Right lobe of liver (tissue), 6 donors: ENCODE measurements around the gene GRHL3. TPM values are rescaled to one million over a fixed set of nuclear protein-coding genes. Genes with fewer than 3 reads are reported as not detected.

Experiments
- ATAC-seq, 4 donors: fragments of 200-7000 bp; cut with Tn5 transposase; one replicate each; pipeline ENCODE4 v1.9.1; 2020; ENCODE audit warnings: mild to moderate bottlenecking in 4 of 4, moderate library complexity in 4 of 4
- DNase-seq, 3 donors: peaks; one replicate each; pipeline ENCODE4 v3.0.0-alpha.2; 2020
- H3K27ac ChIP-seq, 3 donors: fragments of 200-600 bp; one replicate each; pipeline ENCODE4 v1.8.0; 2022
- H3K27me3 ChIP-seq, 2 donors: fragments of 200-600 bp; one replicate each; pipeline ENCODE4 v1.8.0; 2022
- H3K36me3 ChIP-seq, 4 donors: fragments of 200-600 bp; sonication (generic) in 1 of 4; one replicate each; pipeline versions ENCODE4 v1.5.1 to v1.8.0; 2017 to 2022; ENCODE audit warnings: control low read depth in 1 of 4
- H3K4me1 ChIP-seq, 4 donors: fragments of 200-600 bp; sonication (generic) in 1 of 4; one replicate each; pipeline versions ENCODE4 v1.5.1 to v1.8.0; 2017 to 2022; ENCODE audit warnings: control low read depth in 1 of 4
- H3K4me3 ChIP-seq, 3 donors: fragments of 200-600 bp; one replicate each; pipeline ENCODE4 v1.8.0; 2022
- H3K9me3 ChIP-seq, 4 donors: fragments of 200-600 bp; sonication (generic) in 1 of 4; one replicate each; pipeline versions ENCODE4 v1.5.1 to v1.8.0; 2017 to 2022; ENCODE audit warnings: control low read depth in 1 of 4
- CTCF ChIP-seq, 4 donors: fragments of 200-600 bp in 3 of 4; fragments of 450-650 bp in 1 of 4; IDR thresholded peaks; one replicate each; pipeline versions ENCODE4 v1.5.1 to v1.8.0; 2016 to 2022; ENCODE audit warnings: antibody characterized with exemption in 4 of 4, mild to moderate bottlenecking in 2 of 4
- POLR2A ChIP-seq: fragments of 450-650 bp; IDR thresholded peaks from one replicate; pipeline ENCODE4 v1.6.1; 2017; ENCODE audit warnings: antibody characterized with exemption, mild to moderate bottlenecking
- WGBS: methylation state at CpG from one replicate; pipeline ENCODE4 v1.1.6; 2018; ENCODE audit warnings: low coverage, low lambda C conversion rate; ENCODE audit not compliant: insufficient coverage; ENCODE audit errors: missing lambda C conversion rate; 5-methylcytosine and 5-hydroxymethylcytosine counted together
- intact Hi-C, 2 donors: fragments of 100-400 bp; cut with DNase I; formaldehyde crosslinking; loops; one replicate each; pipeline versions ENCODE4 v1.11.2 to v1.14.1; 2022
- total RNA-seq, 6 experiments: library from RNA; depleted of rRNA in 2 of 6; stranded (reverse); fragments of >200 nt in 2 of 6; fragmentation: NEBNext Ultra II Directional in 3 of 6; extraction: Animal tissue kit (Norgen Biotek cat#: 25700) in 3 of 6; gene quantifications; one replicate each; pipeline versions ENCODE4 v1.1.0 to v1.2.4, GENCODE V29; 2016 to 2023
- donor health status: DM: no; HTN: yes; CAD: no.
- donor health status: DM: no; HTN: no; CAD: no.
- donor health status: DM: no; HTN: no; CAD: no.
- donor health status: DM: no; HTN: yes; CAD: no.
- donor health status: DM: no; HTN: yes; CAD: no.

GRHL3 gene
- total RNA-seq, 6 experiments from 2014 or later = 0.20 to 1.00 (median 0.26) TPM; not detected in 1

GRCh38 chr1:24303600-24303999 lies 15.6 kb upstream of the GRHL3 start:
- H3K36me3 ChIP-seq = no peaks in the 10 kb centered on the region
- H3K4me3 ChIP-seq = no peak overlapping the region
- H3K27ac ChIP-seq = no peak overlapping the region
- H3K27me3 ChIP-seq = no peaks in the 10 kb centered on the region
- no peaks in the 10 kb centered on the region for H3K4me1 ChIP-seq
- intact Hi-C loops = no loop called here
- TF ChIP-seq CTCF (IDR thresholded peaks at IDR 0.05) (no peak), POLR2A (no peak)
- WGBS = 97% methylated on average over 4 of the region's 4 CpGs
- ATAC-seq (no peak), DNase-seq (no peak)
- no peaks in the 10 kb centered on the region for H3K9me3 ChIP-seq

- Histone ChIP-seq H3K36me3 (no peaks in the 10 kb centered on the region), H3K4me1 (no peaks in the 10 kb centered on the region), H3K9me3 (no peaks in the 10 kb centered on the region), H3K4me3 (no peak overlapping the region), H3K27me3 (no peaks in the 10 kb centered on the region), H3K27ac (no peak overlapping the region)
- DNase-seq = no peak
- TF ChIP-seq POLR2A = no peak
- no peak for TF ChIP-seq CTCF (IDR thresholded peaks at IDR 0.05)
- intact Hi-C loops = no loop called here
- ATAC-seq = no peak
- 71% methylated on average over 3 of the region's 3 CpGs for WGBS
Observed at GRCh38 chr1:24304763-24305162, 14.4 kb upstream of the GRHL3 start.

GRCh38 chr1:24308365-24309015 lies 10.7 kb upstream of the GRHL3 start:
- ATAC-seq = no peak
- TF ChIP-seq POLR2A (no peak), CTCF (IDR thresholded peaks at IDR 0.05) (no peak)

GRCh38 chr1:24309762-24310485 lies 9.2 kb upstream of the GRHL3 start:
- Histone ChIP-seq H3K4me1 (no peaks in the 10 kb centered on the region), H3K9me3 (no peaks in the 10 kb centered on the region), H3K4me3 (no peak overlapping the region), H3K36me3 (no peaks in the 10 kb centered on the region), H3K27me3 (no peaks in the 10 kb centered on the region), H3K27ac (no peak overlapping the region)
- TF ChIP-seq POLR2A = no peak
- no peak for TF ChIP-seq CTCF (IDR thresholded peaks at IDR 0.05)
- intact Hi-C loops = no loop called here
- ATAC-seq (no peak), DNase-seq (no peak)
- WGBS = 90% methylated on average over 3 of the region's 4 CpGs

More at GRCh38 chr1:24308365-24309015, 10.7 kb upstream of the GRHL3 start:
- intact Hi-C loops = no loop called here
- 79% methylated on average over 7 of the region's 7 CpGs for WGBS
- no peak for DNase-seq
- Histone ChIP-seq H3K9me3 (no peaks in the 10 kb centered on the region), H3K4me3 (no peak overlapping the region), H3K27me3 (no peaks in the 10 kb centered on the region), H3K36me3 (no peaks in the 10 kb centered on the region), H3K4me1 (no peaks in the 10 kb centered on the region), H3K27ac (no peak overlapping the region)
